Spinal cord (tissue), 10 donors: ENCODE data around the gene PSMA5. TPM values are rescaled to one million over a fixed set of nuclear protein-coding genes. Genes with fewer than 3 reads are reported as not detected.
"Not testable (repeated sequence)": the region's sequence is repeated elsewhere in the genome, so short reads cannot be mapped to it uniquely, and the experiment has no call there.

Source experiments
- DNase-seq, 6 donors: peaks; one replicate each; pipeline versions ENCODE4 v3.0.0 to v3.0.0-alpha.2; 2013 to 2015; ENCODE audit warnings: low spot score in 6 of 6, low read depth in 4 of 6
- H3K27ac ChIP-seq: one replicate; pipeline ENCODE4 v1.5.1; 2013; ENCODE audit warnings: low read depth, low read length, control low read depth
- H3K27me3 ChIP-seq: one replicate; pipeline ENCODE4 v1.6.1; 2013; ENCODE audit warnings: low read length; ENCODE audit not compliant: control insufficient read depth, insufficient read depth
- H3K36me3 ChIP-seq: one replicate; pipeline ENCODE4 v1.6.1; 2013; ENCODE audit warnings: low read length; ENCODE audit not compliant: control insufficient read depth, insufficient read depth
- H3K4me1 ChIP-seq: one replicate; pipeline ENCODE4 v1.6.1; 2013; ENCODE audit warnings: low read length; ENCODE audit not compliant: control insufficient read depth, insufficient read depth
- H3K4me3 ChIP-seq: one replicate; pipeline ENCODE4 v1.5.1; 2013; ENCODE audit warnings: low read depth, low read length, control low read depth
- H3K9me3 ChIP-seq: one replicate; pipeline ENCODE4 v1.6.1; 2013; ENCODE audit warnings: low read length; ENCODE audit not compliant: control insufficient read depth, insufficient read depth
- WGBS: methylation state at CpG from one replicate; pipeline ENCODE4 v1.1.5; 2013; ENCODE audit warnings: missing lambda C conversion rate; ENCODE audit not compliant: insufficient coverage; 5-methylcytosine and 5-hydroxymethylcytosine counted together
- polyA plus RNA-seq, 2 donors: library from polyadenylated mRNA; unstranded; fragments of 120-200 nt; gene quantifications; one replicate each; pipeline ENCODE4 v1.2.1, GENCODE V29; 2013; ENCODE audit not compliant: insufficient read length in 2 of 2
- total RNA-seq, 2 donors: library from RNA; depleted of rRNA in 1 of 2; stranded (reverse); fragments of 120-200 nt in 1 of 2; fragments of >200 nt in 1 of 2; gene quantifications; one replicate each; pipeline versions ENCODE4 v1.2.3 to v1.2.4, GENCODE V29; 2013 to 2014
- donor health status: healthy.

The PSMA5 gene
- total and polyA plus RNA-seq, 4 donors: 33.3 to 86.0 (median 68.8) TPM

DNA sequence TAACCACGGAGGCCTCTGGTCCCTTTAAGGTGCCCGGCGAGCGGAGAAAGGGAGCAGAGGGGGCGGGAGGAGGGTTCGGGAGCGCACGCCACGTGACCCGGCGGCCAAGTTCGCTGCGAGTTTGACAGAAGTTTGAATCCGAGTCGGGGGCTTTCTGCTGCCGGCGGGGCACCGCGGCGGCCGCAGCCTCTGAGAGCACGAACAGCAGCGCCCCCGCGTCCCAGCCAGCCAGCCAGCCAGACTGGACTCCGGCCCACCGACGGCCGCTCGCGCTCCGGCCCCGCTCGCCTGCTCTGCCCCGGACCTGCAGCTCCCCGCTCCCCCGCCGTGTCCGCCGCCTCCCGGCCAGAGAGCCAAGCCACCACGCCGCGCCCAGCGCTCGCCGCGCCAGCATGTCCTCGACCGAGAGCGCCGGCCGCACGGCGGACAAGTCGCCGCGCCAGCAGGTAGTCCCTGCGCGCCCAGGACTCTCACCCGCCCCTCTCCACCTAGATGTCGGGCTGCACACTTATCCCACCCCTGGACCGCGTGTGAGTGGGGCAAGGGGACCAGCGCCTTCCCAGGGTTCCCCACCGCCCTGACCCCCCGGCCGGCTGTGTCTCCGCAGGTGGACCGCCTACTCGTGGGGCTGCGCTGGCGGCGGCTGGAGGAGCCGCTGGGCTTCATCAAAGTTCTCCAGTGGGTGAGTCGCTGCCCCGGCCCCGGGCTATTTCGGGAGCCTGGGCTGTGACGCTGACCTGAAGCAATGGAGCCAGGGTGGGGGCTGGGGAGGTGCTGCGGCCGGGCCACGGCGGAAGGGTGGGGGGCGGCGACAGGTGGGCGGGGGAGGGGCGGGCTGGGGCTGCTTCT is 40.4 kb upstream of the PSMA5 start, which contains the start of gene SYPL2:
SYPL2 (plus strand) TSS at position 95 of the 849 bp plus-strand sequence; CDS start at position 393, 298 bp downstream.
- no peaks in the 10 kb centered on the region for H3K9me3 ChIP-seq
- H3K4me3 ChIP-seq: peak within 1 kb of the TSS; percentile 46
- WGBS: under 1% methylated on average over 76 of the region's 88 CpGs
- DNase-seq: peak in 1 of 6 donors; percentile 48
- peaks cover 89% of the 10 kb centered on the region for H3K27me3 ChIP-seq
- peaks cover 17% of the 10 kb centered on the region for H3K4me1 ChIP-seq
- H3K27ac ChIP-seq: no peak within 1 kb of the TSS
- H3K36me3 ChIP-seq: no peaks in the 10 kb centered on the region

DNA sequence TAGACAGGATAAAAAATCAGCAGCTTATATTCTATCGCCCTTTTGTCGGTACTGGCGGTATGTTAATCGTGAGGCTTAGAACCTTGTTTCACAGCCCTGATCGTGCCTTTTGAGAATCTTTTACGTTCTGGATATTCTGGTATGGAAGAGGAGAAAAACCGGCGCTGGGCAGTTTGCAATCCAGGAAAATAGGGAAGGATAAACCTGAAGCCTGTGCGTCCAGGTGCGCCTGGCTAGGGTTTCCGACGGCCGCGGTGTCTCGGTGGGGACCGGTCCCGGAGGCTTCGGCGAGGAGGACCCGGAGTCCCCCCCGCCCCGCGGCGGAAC is 39.8 kb upstream of the PSMA5 start:
- no peak overlapping the region for H3K27ac ChIP-seq
- peaks cover 89% of the 10 kb centered on the region for H3K27me3 ChIP-seq
- H3K36me3 ChIP-seq: no peaks in the 10 kb centered on the region
- DNase-seq: no peak
- peak overlapping the region; percentile 46 for H3K4me3 ChIP-seq
- 3% methylated on average over 24 of the region's 24 CpGs for WGBS
- no peaks in the 10 kb centered on the region for H3K9me3 ChIP-seq
- H3K4me1 ChIP-seq: peaks cover 17% of the 10 kb centered on the region

DNA sequence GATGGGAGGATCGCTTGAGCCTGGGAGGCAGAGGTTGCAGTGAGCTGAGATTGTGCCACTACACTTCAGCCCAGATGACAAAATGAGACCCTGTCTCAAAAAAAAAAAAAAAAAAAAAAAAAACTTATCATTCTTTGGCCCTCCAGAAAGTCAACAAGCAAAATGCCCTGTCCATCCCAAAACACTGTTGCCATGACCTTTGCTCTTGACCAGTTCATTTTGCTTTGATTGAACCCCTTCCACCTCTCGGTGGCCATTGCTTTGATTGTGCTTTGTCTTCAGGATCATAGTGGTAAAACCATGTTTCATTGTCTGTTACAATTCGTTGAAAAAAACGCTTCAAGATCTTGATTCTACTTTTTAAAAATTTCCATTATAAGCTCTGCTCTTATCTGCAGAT is 31.6 kb upstream of the PSMA5 start:
- DNase-seq: no peak
- WGBS: no CpG with 5 or more reads among the region's 4 CpGs
- H3K9me3 ChIP-seq: peaks cover 2% of the 10 kb centered on the region
- no peaks in the 10 kb centered on the region for H3K4me1 ChIP-seq
- peaks cover 20% of the 10 kb centered on the region for H3K27me3 ChIP-seq
- H3K4me3 ChIP-seq: no peak overlapping the region
- no peaks in the 10 kb centered on the region for H3K36me3 ChIP-seq
- H3K27ac ChIP-seq: no peak overlapping the region

DNA sequence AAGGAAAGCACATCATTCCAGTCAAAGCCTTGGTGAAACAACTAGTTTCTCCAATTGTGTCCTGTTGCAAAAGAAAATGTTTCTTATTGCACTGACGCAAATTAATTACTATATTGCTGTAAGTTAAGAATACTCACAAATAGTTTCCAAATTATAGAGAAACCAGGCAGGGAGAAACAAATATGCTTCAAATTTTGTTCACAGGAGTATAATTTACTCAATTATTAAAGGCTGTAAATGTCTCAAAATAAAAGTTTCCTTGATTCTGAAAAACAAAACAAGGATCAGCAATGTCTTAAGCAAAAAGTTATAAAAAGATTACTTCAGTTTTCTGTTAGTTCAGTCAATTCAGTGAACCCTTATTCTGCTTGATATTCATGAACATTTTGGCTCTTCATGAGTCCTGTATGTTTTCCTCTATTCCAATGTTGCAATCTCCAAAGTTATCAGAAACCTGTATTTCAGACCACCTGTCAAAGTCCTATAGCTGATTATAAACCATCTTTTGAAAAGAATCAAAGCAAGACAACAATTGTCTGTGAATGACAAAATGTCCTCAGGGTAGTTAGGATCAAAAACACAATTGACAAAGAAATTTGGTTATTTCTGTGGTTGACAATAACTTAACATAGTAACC is 28.4 kb upstream of the PSMA5 start:
- no peak for DNase-seq
- H3K4me1 ChIP-seq: no peaks in the 10 kb centered on the region
- no CpG with 5 or more reads among the region's 1 CpG for WGBS
- H3K27me3 ChIP-seq: peaks cover 2% of the 10 kb centered on the region
- no peak overlapping the region for H3K4me3 ChIP-seq
- H3K27ac ChIP-seq: no peak overlapping the region
- peaks cover 2% of the 10 kb centered on the region for H3K9me3 ChIP-seq
- no peaks in the 10 kb centered on the region for H3K36me3 ChIP-seq

DNA sequence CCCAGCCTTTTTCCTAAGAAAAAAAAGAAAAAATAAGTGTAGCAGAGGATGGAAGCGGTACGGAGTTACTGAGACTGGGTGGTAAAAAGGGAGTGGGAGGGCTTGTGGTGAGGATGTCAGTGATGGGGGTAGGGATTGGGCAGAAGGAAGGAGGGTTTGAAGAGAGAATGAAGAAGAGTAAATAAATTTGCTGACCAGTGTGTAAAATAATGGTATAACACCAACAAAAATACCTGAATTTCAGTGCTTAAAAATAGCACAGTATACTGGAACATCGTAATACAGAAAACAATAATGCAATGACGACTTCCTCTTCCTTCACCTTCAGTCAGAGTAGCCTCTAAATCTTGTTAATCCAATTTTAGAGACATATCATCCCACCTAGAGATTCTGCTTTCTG is 21.3 kb upstream of the PSMA5 start:
- 71% methylated on average over 4 of the region's 4 CpGs for WGBS
- Histone ChIP-seq H3K36me3 (no peaks in the 10 kb centered on the region), H3K4me3 (no peak overlapping the region), H3K9me3 (no peaks in the 10 kb centered on the region), H3K27me3 (peaks cover 27% of the 10 kb centered on the region), H3K27ac (no peak overlapping the region), H3K4me1 (no peaks in the 10 kb centered on the region)
- DNase-seq: no peak

DNA sequence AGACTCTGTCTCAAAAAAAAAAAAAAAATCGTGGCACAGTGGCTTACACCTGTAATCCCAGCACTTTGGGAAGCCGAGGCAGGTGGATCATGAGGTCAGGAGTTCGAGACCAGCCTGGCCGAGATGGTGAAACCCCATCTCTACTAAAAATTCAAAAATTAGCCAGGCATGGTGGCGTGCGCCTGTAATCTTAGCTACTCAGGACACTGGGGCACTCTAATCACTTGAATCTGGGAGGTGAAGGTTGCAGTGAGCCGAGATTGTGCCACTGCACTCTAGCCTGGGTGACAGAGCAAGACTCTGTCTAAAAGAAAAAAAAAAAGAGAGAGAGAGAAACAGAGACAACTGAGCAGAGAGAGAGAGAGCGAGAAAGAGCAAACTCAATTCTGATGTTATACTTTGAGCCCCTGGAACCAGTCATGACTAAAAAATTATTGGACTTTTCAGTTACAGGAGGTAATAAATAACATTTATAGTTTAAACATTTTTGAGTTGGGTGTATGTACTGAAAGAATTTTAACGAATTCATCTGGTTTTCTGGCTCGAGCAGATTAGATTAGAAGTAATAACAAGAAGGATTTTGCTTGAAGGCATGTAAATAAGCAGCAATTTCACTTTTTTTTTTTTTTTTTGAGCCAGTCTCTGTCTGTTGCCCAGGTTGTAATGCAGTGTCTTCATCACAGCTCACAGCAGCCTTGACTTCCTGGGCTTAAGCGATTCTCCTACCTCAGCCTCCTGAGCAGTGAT is 19.9 kb upstream of the PSMA5 start:
- 87% methylated on average over 3 of the region's 11 CpGs for WGBS
- not testable (repeated sequence) for H3K27ac ChIP-seq

DNA sequence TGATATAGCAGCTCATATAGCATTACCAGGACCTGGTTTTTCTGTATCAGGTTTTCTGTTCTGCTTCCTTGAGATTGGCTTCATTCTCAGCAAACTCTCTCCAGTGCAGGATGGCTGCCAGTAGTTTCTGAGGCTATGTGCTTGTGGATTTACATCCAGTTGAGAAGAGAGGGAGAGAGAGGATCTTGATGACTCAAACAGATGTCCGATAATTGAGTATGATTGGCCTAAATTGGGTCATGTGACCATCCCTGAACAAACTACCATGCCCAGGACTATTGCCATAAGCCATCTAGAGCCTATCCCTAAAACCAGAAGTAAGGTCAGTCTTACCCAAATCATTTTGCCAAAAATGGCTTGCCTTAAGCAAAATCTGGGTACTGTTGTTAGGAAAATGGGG is 18.1 kb upstream of the PSMA5 start:
- H3K36me3 ChIP-seq: no peaks in the 10 kb centered on the region
- H3K9me3 ChIP-seq: no peaks in the 10 kb centered on the region
- 60% methylated on average over 1 of the region's 1 CpG for WGBS
- DNase-seq: no peak
- H3K4me3 ChIP-seq: no peak overlapping the region
- H3K27ac ChIP-seq: no peak overlapping the region
- H3K4me1 ChIP-seq: no peaks in the 10 kb centered on the region
- H3K27me3 ChIP-seq: peaks cover 31% of the 10 kb centered on the region

More for the DNA sequence above, 19.9 kb upstream of the PSMA5 start:
- not testable (repeated sequence) for H3K4me1 ChIP-seq, DNase-seq, H3K4me3 ChIP-seq, H3K36me3 ChIP-seq, H3K9me3 ChIP-seq
- H3K27me3 ChIP-seq: peaks cover 31% of the 10 kb centered on the region

DNA sequence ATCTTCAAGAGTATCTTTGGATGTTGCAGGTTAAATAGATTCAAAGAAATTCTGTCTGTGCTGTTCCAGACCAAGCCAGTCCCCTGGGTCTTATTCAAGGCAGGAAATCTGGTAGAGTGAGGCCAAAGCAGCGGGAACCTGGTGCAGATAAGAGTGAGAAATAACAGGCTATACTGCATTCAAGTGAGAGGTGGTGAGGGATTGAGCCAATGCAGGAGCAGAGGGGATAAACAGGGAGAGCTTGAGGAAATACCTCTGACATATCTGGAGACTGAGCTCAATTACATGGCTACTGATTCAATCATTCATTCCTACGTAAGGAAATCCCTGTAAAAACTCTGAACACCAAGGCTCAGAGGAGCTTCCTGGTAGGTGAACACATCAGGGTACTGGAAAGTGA is 17.2 kb upstream of the PSMA5 start:
- no peak for DNase-seq
- no peaks in the 10 kb centered on the region for H3K4me1 ChIP-seq
- no peaks in the 10 kb centered on the region for H3K36me3 ChIP-seq
- no peaks in the 10 kb centered on the region for H3K9me3 ChIP-seq
- H3K27ac ChIP-seq: no peak overlapping the region
- no peak overlapping the region for H3K4me3 ChIP-seq
- peaks cover 31% of the 10 kb centered on the region for H3K27me3 ChIP-seq
- 80% methylated on average over 1 of the region's 2 CpGs for WGBS

DNA sequence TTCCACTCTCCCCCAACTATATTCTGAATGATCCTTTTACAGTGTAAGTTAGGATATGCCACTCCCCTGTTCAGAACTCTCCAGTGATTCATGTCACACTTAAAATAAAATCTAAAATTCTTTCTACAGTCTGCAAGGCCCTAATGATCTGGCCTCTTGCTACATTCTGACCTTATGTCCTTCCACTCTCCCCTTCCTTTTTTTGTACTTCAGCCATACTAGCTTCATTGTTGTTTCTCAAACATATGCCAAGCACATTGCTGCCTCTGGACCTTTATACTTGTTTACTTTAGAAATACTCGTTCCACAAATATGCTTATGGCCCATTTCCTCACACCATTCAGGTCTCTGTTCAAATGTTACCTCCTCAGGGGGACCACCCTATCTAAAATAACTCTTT is 14.8 kb upstream of the PSMA5 start:
- H3K4me3 ChIP-seq: no peak overlapping the region
- WGBS: 0% methylated on average over 1 of the region's 1 CpG

More for the DNA sequence above, 14.8 kb upstream of the PSMA5 start:
- H3K9me3 ChIP-seq: no peaks in the 10 kb centered on the region
- no peaks in the 10 kb centered on the region for H3K36me3 ChIP-seq
- H3K27me3 ChIP-seq: peaks cover 21% of the 10 kb centered on the region
- no peak overlapping the region for H3K27ac ChIP-seq
- no peak for DNase-seq
- H3K4me1 ChIP-seq: no peaks in the 10 kb centered on the region
